Measurements from ENCODE around the gene OIT3.

The OIT3 gene

GRCh38 chr10:72893136-72893798 lies at the start of gene OIT3:
Gene OIT3, plus strand, starts transcription at chr10:72893739. Its CDS starts 60 bp downstream, at chr10:72893799.
- DNase-seq (ENCODE audit: low read depth, low spot score) = no peak
- TF ChIP-seq POLR2AphosphoS5 (IDR thresholded peaks at IDR 0.05; ENCODE audit: borderline replicate concordance, low read depth, low read length) (no peak), FOXP2 (optimal IDR thresholded peaks at IDR 0.05; ENCODE audit: control extremely low read depth, extremely low read length, insufficient read depth) (no peak), EZH2 (IDR thresholded peaks at IDR 0.05) (no peak)
- Histone ChIP-seq H3K9me3 (ENCODE audit: low read depth, low read length) (no peaks in the 10 kb centered on the region), H3K36me3 (ENCODE audit: insufficient read depth, low read length) (no peaks in the 10 kb centered on the region), H3K27ac (no peak within 1 kb of the TSS), H3K4me3 (no peak within 1 kb of the TSS), H3K9ac (ENCODE audit: insufficient read length) (no peak within 1 kb of the TSS)

DNA sequence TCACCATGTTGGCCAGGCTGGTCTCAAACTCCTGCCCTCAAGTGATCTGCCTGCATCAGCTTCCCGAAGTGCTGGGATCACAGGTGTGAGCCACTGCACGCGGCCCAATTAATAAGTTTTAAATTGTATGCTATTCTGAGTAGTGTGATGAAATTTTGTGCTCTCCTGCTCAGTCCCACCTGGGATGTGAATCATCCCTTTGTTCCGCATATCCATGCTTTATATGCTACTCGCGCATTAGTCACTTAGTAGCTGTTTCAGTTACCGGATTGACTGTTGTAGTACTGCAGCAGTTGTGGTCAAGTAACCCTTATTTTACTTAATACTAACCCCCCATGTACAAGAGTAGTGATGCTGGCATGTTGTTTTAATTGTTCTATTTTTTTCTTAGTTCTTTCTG lies 47.3 kb upstream of the OIT3 start:
- Histone ChIP-seq H3K27ac (no peak overlapping the region), H3K4me3 (no peak overlapping the region), H3K36me3 (ENCODE audit: insufficient read depth, low read length) (no peaks in the 10 kb centered on the region), H3K9me3 (ENCODE audit: low read depth, low read length) (no peaks in the 10 kb centered on the region), H3K9ac (ENCODE audit: insufficient read length) (no peak overlapping the region)
- TF ChIP-seq EZH2 (IDR thresholded peaks at IDR 0.05) (no peak), POLR2AphosphoS5 (IDR thresholded peaks at IDR 0.05; ENCODE audit: borderline replicate concordance, low read depth, low read length) (no peak), FOXP2 (optimal IDR thresholded peaks at IDR 0.05; ENCODE audit: control extremely low read depth, extremely low read length, insufficient read depth) (no peak)
- DNase-seq (ENCODE audit: low read depth, low spot score) = no peak

DNA sequence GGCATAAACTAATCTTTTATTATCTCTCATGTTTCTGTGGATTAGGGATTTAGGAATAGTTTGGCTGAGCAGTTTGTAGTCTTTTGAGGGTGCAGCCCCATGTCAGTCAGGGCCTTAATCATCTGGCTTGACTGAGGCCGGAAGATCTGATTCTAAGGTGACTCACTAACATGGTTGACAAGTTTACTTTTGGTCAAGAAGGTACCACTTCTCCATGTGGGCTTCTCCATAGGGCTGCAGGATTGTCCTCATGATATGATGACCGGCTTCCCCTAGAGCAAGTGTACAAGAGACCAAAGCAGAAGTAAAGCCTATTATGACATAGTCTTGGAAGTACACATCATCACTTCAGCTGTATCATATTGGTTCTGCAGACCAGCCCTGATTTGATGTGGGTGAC lies 45.9 kb upstream of the OIT3 start:
- Histone ChIP-seq H3K27ac (no peak overlapping the region), H3K9ac (ENCODE audit: insufficient read length) (no peak overlapping the region), H3K4me3 (no peak overlapping the region), H3K36me3 (ENCODE audit: insufficient read depth, low read length) (no peaks in the 10 kb centered on the region), H3K9me3 (ENCODE audit: low read depth, low read length) (no peaks in the 10 kb centered on the region)
- DNase-seq (ENCODE audit: low read depth, low spot score) = no peak
- TF ChIP-seq FOXP2 (optimal IDR thresholded peaks at IDR 0.05; ENCODE audit: control extremely low read depth, extremely low read length, insufficient read depth) (no peak), EZH2 (IDR thresholded peaks at IDR 0.05) (no peak), POLR2AphosphoS5 (IDR thresholded peaks at IDR 0.05; ENCODE audit: borderline replicate concordance, low read depth, low read length) (no peak)

- no peak for TF ChIP-seq POLR2AphosphoS5 (IDR thresholded peaks at IDR 0.05; ENCODE audit: borderline replicate concordance, low read depth, low read length)
- TF ChIP-seq FOXP2 (optimal IDR thresholded peaks at IDR 0.05; ENCODE audit: control extremely low read depth, extremely low read length, insufficient read depth) = no peak
- no peak for TF ChIP-seq EZH2 (IDR thresholded peaks at IDR 0.05)
- Histone ChIP-seq H3K9me3 (ENCODE audit: low read depth, low read length) (no peaks in the 10 kb centered on the region), H3K36me3 (ENCODE audit: insufficient read depth, low read length) (no peaks in the 10 kb centered on the region), H3K27ac (no peak overlapping the region), H3K4me3 (no peak overlapping the region), H3K9ac (ENCODE audit: insufficient read length) (no peak overlapping the region)
- no peak for DNase-seq (ENCODE audit: low read depth, low spot score)
Measured at GRCh38 chr10:72850861-72851260, 42.7 kb upstream of the OIT3 start.

- H3K27ac ChIP-seq = no peak overlapping the region
- no peak for DNase-seq (ENCODE audit: low read depth, low spot score)
- H3K9me3 ChIP-seq (ENCODE audit: low read depth, low read length) = no peaks in the 10 kb centered on the region
- no peak overlapping the region for H3K9ac ChIP-seq (ENCODE audit: insufficient read length)
- no peaks in the 10 kb centered on the region for H3K36me3 ChIP-seq (ENCODE audit: insufficient read depth, low read length)
- no peak overlapping the region for H3K4me3 ChIP-seq
- TF ChIP-seq FOXP2 (optimal IDR thresholded peaks at IDR 0.05; ENCODE audit: control extremely low read depth, extremely low read length, insufficient read depth) (no peak), EZH2 (IDR thresholded peaks at IDR 0.05) (no peak), POLR2AphosphoS5 (IDR thresholded peaks at IDR 0.05; ENCODE audit: borderline replicate concordance, low read depth, low read length) (no peak)
Measured at GRCh38 chr10:72851509-72851908, 42.0 kb upstream of the OIT3 start.

GRCh38 chr10:72852508-72852907 lies 41.0 kb upstream of the OIT3 start:
- Histone ChIP-seq H3K36me3 (ENCODE audit: insufficient read depth, low read length) (no peaks in the 10 kb centered on the region), H3K9me3 (ENCODE audit: low read depth, low read length) (no peaks in the 10 kb centered on the region), H3K27ac (no peak overlapping the region), H3K4me3 (no peak overlapping the region), H3K9ac (ENCODE audit: insufficient read length) (no peak overlapping the region)
- TF ChIP-seq FOXP2 (optimal IDR thresholded peaks at IDR 0.05; ENCODE audit: control extremely low read depth, extremely low read length, insufficient read depth) (no peak), EZH2 (IDR thresholded peaks at IDR 0.05) (no peak), POLR2AphosphoS5 (IDR thresholded peaks at IDR 0.05; ENCODE audit: borderline replicate concordance, low read depth, low read length) (no peak)
- DNase-seq (ENCODE audit: low read depth, low spot score) = no peak

DNA sequence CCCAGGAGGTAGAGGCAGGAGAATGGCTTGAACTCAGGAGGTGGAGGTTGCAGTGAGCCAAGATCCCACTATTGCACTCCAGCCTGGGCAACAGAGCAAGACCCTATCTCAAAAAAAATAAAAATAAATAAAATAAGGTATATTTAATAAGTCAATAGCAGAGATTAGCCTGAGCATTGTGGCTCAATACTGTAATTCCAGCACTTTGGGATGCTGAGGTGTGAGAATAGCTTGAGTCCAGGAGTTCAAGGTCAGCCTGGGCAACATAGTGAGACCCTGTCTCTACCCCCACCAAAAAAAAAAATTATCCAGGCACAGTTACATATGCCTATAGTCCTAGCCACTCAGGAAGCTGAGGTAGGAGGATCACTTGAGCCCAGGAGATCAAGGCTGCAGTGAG lies 38.4 kb upstream of the OIT3 start:
- H3K36me3 ChIP-seq (ENCODE audit: insufficient read depth, low read length) = no peaks in the 10 kb centered on the region
- no peak overlapping the region for H3K4me3 ChIP-seq
- no peak for DNase-seq (ENCODE audit: low read depth, low spot score)
- TF ChIP-seq EZH2 (IDR thresholded peaks at IDR 0.05) = no peak
- no peak for TF ChIP-seq POLR2AphosphoS5 (IDR thresholded peaks at IDR 0.05; ENCODE audit: borderline replicate concordance, low read depth, low read length)
- TF ChIP-seq FOXP2 (optimal IDR thresholded peaks at IDR 0.05; ENCODE audit: control extremely low read depth, extremely low read length, insufficient read depth) = no peak
- H3K27ac ChIP-seq = no peak overlapping the region
- H3K9ac ChIP-seq (ENCODE audit: insufficient read length) = no peak overlapping the region
- H3K9me3 ChIP-seq (ENCODE audit: low read depth, low read length) = no peaks in the 10 kb centered on the region

GRCh38 chr10:72855790-72856189 lies 37.7 kb upstream of the OIT3 start:
- Histone ChIP-seq H3K4me3 (no peak overlapping the region), H3K9me3 (ENCODE audit: low read depth, low read length) (no peaks in the 10 kb centered on the region), H3K36me3 (ENCODE audit: insufficient read depth, low read length) (no peaks in the 10 kb centered on the region), H3K9ac (ENCODE audit: insufficient read length) (no peak overlapping the region), H3K27ac (no peak overlapping the region)
- no peak for DNase-seq (ENCODE audit: low read depth, low spot score)
- no peak for TF ChIP-seq POLR2AphosphoS5 (IDR thresholded peaks at IDR 0.05; ENCODE audit: borderline replicate concordance, low read depth, low read length)
- no peak for TF ChIP-seq FOXP2 (optimal IDR thresholded peaks at IDR 0.05; ENCODE audit: control extremely low read depth, extremely low read length, insufficient read depth)
- TF ChIP-seq EZH2 (IDR thresholded peaks at IDR 0.05) = no peak

DNA sequence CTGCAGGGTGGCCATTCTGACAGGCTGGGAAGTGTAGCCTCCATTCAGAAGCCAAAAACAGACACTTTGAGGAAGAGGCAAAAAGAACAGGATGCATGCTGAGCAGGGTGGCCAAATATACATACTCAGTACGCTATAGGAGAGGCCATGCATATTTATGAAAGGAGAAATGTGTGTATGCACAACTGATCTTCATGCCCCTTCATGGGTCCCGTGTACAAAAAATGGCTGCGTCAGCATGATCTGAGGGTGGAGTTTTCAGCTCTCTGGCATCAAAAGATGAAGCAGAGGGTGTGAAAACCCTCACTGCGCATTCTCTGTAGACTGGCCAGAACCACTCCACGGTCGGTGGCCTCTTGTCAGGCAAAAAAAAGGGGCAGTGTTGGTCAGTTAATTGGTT lies 35.5 kb upstream of the OIT3 start:
- no peak for DNase-seq (ENCODE audit: low read depth, low spot score)
- Histone ChIP-seq H3K27ac (no peak overlapping the region), H3K4me3 (no peak overlapping the region), H3K36me3 (ENCODE audit: insufficient read depth, low read length) (no peaks in the 10 kb centered on the region), H3K9me3 (ENCODE audit: low read depth, low read length) (no peaks in the 10 kb centered on the region), H3K9ac (ENCODE audit: insufficient read length) (no peak overlapping the region)
- TF ChIP-seq EZH2 (IDR thresholded peaks at IDR 0.05) (no peak), POLR2AphosphoS5 (IDR thresholded peaks at IDR 0.05; ENCODE audit: borderline replicate concordance, low read depth, low read length) (no peak), FOXP2 (optimal IDR thresholded peaks at IDR 0.05; ENCODE audit: control extremely low read depth, extremely low read length, insufficient read depth) (no peak)
